ENCODE measurements around the gene SPAG16.

SPAG16 gene

DNA sequence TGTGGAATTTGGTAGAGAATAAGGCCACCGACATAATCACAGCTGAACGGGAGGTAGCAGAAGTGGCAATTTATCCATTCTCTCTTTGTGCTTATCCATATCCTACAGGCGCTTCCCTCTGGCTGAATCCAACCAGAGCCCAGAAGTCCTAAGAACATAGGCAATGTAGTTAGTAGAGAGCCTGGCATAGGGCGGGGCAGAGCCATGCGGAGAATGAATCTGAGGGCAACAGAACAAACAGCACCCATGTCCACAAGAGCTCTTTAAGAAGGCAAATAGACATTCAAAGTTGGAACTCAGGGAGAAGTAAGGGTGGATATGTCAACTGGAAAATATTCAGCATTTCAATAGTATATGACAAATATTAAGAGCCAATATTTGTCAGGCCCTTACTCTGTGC, 820.7 kb downstream of the SPAG16 start:
- DNase-seq: no peak

DNA sequence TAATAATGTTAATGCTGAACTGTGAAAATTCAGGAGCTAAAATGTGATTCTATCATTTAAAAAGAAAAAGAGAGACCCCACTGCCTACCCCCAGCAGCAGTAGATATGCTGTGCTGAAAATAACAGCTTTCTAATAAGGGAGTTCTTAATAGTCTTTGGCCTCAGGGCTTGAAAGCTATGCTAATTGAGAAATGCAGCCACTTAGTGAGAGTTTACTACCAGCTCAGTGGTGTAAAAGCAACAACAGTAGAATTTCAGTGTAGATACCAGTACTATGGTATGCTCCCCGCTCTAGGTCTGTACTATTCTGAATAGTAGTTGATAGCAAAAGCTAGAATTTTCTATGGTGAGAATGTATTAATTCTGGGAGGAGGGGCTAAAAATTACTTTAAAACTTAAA, 823.5 kb downstream of the SPAG16 start:
- DNase-seq: no peak

DNA sequence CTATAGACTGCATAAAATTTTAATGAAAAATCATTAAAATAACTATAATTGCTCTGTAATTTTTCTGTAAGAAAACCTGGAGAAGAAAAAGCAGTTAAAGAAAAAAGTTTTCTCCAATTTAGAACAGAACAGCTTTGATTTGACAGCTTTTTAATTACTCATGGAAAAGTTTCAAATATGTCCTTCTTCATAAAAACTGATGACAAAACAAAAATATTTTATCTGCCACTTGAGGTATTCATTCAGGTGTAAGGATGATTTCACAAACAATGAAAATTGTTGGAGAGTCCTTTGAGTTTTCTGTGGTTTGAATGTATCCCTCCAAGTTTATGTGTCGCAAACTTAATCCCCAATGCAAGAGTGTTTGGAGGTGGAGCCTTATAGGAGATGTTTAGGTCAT, 824.3 kb downstream of the SPAG16 start:
- DNase-seq: no peak

DNA sequence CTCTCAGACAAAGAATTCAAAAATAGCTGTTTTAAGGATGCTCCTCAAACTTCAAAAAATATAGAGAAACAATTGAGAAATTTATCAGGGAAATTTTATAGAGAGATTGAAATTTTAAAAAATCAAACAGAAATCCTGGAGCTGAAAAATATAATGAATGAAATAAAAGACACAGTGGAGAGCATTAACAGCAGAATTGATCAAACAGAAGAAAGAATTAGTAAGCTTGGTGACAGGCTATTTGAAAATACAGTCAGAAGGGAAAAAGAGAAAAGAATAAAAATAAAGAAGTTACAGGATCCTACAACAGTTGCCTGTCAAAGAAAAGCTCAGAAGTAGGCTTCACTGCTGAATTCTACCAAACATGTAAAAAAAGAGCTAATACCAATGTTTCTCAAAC, 832.8 kb downstream of the SPAG16 start:
- no peak for DNase-seq

DNA sequence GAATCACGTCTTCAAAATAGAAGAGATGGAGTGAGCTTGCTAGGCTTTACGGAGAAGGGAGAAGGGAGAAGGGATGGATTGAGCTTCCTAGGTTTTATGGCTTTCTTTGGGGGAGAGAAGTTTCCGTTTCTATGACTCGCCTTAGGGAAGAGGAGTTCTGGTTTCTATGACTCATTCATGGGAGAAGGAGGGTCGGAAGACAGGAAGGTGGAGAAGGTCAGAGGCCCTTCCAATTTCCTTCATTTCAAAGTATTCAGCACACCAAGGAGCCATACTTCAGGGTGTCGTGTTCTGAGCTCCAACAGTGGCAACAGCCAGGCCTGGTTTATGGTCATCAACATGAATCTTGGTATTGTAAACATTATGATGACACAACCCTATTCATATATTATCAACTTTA, 841.9 kb downstream of the SPAG16 start:
- DNase-seq: no peak

DNA sequence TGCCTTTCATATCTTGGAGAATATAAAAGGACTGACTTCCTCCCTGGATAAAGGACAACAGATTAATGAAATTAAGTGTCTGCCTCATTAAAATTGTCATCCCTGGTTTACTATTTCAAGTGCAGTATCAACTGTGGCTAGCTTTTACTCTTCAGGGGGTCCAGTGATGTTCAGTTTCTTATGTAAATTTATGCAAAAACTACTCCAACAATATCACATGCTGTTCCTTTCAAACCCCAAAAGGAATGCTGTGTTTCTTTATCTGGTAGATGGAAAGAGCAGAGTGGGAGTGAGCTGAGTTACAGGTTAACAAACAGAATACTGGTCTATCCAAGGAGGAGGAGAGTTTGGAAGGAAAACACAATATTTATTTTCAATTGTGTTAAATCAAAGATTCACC, 842.9 kb downstream of the SPAG16 start:
- DNase-seq: no peak

DNA sequence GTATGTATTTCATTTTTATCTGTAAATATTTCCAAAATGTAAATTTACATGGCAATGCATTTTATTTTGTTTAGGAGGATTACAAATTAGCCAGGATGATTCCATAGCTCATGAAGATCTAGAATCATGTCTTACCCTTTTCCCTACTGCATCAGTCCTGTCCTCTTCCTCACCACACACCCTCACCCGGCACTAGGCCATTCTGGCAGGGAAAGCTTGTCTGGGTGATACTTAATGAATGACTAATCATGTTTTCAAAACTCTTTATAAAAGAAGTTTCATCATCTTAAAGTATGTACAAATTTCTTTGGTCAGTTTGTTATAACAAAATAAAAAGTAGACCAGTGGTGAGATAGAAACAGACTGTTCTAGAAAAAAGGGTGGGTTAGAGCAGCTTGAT, 843.3 kb downstream of the SPAG16 start:
- no peak for DNase-seq

DNA sequence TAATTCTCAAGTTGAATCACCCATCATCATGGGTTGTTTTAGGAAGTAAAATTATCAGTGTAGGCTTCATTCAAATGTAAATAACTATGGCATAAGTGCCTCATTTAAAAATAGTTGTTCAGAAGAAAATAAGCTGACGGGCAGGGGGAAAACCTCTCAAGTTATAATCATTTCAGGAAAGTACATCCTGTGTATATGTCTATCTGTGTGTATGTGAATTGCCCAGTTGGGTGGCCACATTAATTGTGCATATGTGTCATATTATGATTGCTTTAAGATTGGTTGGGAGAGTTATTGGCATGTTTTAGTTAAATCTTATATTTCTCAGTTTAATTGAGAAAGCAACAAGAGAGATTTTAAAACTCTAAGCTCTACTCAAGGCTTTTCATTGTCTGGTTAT, 843.8 kb downstream of the SPAG16 start:
- DNase-seq: no peak

DNA sequence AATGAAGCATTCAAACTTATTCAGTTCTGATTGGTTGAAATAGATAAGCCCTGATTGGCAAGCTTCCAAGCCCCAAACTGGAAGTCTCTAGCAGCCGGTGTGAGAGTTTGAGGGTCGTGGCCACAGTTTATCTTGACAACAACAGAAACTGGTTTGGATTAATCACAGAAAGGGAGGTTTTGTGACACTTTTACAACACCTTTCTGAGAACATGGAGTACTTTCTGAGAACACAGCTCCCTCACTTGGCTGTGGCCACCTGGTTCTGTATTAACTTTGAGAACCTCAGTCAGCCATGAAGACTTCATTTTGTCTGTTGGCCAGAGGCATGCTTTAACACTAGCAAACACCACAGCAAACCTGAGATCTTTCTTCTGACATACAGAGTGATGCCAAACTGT, 845.9 kb downstream of the SPAG16 start:
- DNase-seq: no peak

DNA sequence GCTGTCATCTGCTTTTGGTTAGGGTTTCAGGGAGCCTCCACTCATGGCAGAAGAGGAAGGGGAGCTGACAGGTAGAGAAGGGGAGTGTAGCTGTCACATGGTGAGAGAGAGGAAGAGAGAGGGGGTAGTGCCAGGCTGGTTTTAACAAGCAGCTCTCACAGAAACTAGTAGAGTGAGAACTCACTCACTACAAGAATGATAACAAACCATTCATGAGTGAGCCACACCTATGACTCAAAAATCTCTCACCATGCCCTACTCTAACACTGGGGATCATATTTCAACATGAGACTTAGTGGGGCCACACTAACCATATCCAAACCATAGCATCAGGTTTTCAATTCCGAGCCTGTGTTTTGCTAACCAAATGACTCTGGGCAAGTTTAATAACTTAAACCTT, 851.7 kb downstream of the SPAG16 start:
- no peak for DNase-seq

DNA sequence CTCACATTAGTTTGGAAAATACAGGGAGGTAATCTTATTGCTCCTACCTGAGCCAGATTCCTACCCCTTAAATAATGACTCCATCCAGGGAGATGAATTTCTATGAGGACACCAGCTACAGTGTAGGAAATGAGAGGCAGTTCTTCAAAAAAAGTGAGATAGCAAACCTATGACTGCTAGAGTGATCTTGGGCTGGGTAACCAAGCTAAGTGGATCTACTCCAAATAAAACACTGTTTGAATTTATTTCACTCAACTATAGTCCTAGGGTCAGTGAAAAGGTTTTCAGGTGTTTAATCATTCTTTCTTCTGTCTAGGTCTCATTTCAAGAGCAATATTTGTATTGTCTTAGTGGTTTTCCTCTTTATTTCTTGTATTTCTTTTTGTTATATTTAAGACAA, 854.5 kb downstream of the SPAG16 start:
- no peak for DNase-seq

DNA sequence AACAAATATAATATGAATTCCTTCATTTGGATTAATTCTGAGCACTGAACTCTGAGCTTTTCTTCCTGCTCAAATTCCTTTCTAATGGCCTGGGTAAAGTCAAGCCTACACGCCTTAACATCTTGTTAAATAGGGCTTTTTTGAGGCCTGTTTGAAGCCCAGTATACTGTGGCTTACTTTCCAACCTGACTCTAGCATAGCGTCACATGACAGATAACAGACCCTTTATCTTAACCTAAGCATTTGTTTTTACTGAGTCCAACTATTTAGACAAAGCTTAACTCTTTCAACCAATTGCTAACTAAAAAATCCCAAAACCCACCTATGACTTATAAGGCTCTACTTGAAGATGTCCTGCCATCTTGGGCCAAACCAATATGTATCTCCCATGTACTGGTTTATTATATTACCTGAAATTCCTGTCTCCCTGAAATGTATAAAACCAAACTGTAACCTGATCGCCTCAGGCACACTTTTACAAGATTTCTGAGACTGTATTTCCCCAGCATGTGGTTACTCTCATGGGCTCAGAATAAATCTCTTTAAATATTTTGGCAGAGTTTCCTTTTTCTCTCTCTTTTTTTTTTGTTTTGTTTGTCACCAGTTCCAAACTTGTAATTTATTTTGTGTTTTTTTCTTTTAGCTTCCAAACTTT, 855.5 kb downstream of the SPAG16 start:
- no peak for DNase-seq

DNA sequence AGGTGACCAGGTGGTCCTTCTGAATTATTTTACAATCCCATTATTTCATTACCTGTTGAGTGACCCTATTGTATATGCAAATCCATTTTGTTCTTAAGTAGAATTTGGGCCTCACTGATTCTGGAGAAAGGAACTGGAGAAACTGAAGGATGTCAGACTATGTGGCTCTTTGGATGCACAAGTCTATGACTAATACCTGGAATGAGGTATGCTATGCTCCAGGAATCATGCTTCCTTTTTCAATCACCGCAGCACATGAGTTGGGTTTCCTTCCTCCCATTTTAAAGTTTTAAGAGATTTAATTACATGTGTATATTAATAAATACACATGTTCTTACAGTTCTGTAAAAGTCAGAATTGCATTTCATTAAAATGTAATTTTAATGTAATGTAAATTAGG, 872.7 kb downstream of the SPAG16 start:
- DNase-seq: no peak

DNA sequence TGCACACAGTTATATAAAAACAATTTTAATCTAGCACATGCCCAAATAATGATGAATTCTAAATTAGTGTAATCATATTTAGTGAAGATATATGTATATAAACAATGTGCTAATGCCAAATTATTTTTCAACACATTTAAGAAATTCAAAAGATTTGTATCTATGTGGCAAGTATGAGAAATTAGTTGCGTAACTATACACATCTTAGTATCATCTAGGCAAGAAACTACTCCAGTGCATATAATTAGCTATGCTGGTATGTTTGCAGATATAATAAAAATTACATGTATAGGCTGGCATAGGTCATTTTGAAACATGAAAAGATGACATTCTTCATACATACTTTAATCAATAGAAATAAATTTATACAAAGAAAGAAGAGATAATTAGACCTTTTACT, 874.6 kb downstream of the SPAG16 start:
- no peak for DNase-seq

DNA sequence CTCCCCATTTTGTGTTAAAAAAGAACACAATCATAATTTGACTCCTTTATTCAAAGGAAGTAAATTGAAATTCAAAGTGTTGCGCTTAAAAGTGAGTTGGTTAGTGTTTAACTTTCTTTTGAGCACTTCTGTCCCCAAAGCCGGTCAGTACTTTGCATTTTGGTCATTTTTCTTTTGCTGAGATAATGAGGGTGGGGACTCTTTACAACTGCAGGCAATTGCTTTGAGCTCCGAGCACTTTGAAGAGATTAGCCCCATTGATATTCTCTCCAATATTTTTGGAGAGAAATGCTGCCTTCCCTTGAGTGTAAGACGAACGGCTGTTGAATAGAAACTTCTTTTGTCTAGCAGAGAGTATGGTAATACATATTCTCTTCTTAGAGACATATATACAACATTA, 885.0 kb downstream of the SPAG16 start:
- DNase-seq: no peak

DNA sequence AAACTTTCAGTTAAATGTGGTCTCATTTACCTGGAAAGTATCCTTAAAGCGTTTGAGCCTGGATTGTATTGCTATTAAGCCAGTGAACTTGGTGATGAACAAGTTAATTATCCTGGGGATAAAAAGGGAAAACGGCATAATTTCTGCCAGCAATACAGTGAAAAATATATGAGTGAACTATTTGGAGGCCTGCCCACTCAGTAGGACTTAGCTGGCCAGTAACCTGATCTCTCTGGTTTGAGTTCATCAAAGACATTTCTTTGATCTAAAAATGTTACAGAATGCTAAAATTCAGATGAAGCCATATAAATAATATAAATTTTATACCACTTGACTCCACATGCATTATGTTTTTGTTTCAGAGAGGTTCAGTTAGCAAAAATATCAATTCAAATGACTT, 885.5 kb downstream of the SPAG16 start:
- no peak for DNase-seq

DNA sequence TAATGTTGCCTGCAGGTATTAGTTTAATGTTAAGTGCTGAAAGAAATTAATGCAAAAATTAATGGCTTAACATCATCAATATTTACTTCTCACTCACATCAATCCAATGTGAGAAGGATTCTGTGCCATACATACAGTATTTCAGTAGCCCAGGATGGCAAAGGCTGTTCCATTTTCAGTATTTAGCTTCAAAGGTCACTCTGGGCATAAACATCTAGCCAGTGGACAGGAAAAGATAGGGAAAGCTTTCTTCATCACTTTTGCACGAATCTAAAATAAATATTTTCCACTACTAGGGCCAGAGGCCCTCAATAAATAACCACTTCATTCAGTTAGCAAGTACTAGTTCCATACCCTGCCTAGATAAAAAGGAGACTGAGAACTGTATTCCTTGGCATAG, 890.3 kb downstream of the SPAG16 start:
- DNase-seq: no peak

DNA sequence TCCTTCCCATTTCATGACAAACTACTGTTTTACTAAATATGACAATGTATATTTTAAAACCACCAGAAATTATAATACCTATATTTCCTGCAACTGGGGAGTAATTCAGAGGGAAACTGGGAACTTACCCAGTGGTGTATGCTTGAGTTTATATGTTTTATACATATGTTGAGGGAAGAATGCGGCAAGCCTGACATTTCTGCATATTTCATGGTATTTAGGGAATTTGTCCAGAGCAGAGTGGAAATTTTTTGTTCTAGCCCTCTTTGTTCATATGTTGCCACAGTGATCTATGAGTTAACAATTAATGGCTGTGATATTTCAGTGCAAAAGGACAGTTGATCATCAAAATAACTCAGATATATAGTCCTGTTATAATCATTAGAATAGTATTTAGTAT, 895.8 kb downstream of the SPAG16 start:
- DNase-seq: no peak

DNA sequence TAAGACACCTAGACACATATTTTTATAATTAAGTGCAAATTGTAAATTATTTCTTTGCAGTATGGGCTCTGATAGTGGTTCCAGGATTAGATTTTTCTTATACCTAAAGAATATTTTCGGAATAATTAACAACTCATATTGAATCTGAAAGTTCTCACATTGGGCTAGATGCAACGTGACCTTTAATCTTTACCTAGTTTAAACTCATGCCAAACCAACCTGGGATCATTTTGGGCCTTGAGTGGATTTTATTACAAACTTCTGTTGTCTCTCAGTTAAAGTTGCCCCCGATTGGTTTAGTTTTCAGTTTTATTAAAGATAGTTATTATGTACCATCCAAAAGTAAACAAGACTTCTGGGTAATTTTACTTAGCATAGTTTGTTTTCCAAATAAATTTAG, 896.4 kb downstream of the SPAG16 start:
- DNase-seq: no peak

DNA sequence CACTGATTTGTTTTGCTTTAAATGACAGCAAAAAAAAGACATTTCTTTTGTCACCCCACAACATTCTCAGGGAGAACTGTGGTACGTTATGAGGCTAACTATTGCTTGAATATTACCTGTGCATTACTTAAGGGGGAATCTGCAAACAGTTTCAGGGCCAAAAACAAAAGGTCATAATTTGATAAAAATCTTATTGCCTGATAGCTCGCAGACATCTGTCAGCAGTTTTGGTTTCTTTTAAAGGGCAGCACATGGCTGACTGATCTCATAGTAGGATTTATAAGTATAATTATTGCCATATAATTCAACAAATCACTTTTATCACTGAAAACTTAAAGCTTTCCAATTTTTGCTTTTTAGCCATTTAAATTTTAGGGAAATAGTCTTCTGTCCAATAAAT, 900.2 kb downstream of the SPAG16 start:
- no peak for DNase-seq

DNA sequence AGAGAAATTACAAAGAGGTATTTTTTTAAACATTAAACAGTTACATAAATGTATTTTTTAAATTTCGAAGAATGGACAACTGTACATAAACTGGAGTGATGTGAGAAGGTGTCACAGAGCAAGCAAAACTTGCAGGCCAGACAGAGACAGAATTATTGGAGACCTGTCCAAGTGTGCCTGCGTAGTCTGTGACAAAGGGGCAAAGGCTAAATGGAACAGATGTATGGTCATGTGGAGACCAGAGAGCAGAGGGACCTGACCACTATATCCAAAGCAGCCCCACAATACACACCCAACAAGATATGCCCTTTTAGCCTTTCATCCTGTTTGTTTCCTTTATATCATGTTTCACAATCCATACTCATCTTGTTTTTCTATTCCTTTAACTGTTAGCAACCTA, 901.3 kb downstream of the SPAG16 start:
- DNase-seq: no peak

DNA sequence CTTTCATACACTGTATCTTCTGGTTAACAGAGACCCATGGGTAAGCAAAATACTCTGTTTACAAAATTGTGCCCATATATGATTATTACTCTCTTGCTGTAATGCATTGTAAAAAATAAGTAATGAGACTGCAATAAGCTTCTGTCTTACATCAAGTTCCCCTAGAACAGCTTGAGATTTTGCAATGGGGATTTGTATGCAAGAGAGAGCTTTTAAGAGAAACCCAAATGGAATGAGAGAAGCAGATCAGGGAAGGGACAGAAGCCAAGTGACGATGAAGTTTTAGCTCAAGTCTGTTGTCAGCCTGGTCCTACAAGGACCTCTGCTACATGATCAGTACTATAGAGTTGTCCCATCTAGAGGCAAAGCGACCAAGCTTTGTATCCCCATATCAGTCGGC, 908.4 kb downstream of the SPAG16 start:
- no peak for DNase-seq

DNA sequence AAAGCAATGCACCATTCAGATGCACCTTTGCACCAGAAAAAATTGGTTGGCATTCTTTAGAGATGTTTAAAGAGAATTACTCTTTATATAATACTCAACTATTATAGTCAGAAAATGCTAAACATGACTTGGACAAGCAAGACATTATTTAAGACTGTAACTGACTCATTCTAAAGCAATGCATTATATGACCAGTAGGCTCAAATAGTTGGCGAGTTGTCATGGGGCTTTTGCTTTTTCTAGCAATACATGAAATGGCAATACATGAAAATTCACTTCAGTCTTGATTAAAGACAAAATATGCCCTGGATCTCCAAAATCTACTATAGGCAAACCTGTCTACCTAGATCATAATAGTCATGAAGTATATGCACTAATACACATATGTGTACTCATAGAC, 909.7 kb downstream of the SPAG16 start:
- no peak for DNase-seq

DNA sequence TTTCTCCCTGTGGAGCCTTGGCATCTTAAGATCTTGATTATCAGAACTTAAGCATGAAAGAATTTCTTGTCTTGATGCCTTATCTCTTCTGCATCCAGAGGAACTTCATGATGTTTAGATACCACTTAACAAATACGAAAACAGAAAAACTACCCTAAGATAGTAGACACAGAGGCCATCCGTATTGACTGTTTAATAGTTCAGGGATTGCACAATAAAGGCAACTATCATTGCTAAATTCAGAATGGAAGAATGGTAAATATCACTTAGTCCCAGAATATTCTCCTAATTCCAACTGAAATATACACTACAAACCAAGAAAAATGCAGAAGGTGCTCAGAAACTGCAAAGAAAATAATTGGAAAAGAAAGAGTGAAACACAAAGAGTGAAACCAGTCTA, 912.0 kb downstream of the SPAG16 start:
- no peak for DNase-seq

DNA sequence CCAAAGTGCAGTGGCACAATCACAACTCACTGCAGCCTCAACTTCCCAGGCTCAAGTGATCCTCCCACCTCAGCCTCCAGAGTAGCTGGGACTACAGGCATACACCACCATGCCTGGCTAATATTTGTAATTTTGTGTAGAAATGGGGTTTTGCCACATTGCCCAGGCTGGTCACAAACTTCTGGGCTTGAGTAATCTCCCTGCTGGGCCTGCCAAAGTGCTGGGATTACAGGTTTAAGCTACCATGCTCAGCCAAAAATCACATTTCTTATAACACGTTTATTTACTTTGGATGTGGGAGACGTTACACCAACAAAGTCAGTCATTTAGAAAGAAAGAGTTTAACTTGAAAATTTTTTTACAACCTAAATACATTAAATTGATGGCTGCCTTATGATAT, 917.6 kb downstream of the SPAG16 start:
- no peak for DNase-seq

DNA sequence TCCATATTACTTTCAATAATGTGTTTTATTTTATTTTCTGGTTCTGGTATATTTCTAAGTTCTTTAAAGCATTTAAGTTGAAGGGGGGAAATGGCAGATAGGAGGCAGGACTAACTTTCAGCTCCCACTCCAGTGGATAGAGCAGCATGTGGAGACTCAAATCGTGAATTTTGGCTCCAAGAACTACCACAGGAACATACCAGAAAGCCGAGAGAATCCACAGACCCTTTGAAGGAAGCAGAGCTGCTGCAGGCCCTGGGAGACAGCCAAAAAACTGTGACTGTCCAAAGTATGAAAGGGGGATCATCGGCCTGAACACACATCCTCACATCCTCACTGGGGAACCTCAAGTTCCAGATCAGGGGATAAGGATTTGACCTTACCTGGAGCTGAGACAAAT, 919.0 kb downstream of the SPAG16 start:
- no peak for DNase-seq

All from activated CD4-positive, alpha-beta T cell treated with anti-CD3 and anti-CD28 coated beads for 48 hours (primary cell).